Mucosa of stomach (tissue), 1 donor: ENCODE data around the gene SHISA6.
A peak's percentile ranks its signal among the peaks of the same experiment; 100 is the strongest.

Experiments used
- H3K27me3 ChIP-seq: one replicate; pipeline ENCODE4 v1.7.0; 2013; ENCODE audit warnings: mild to moderate bottlenecking, low read length; ENCODE audit not compliant: control insufficient read depth, insufficient read depth
- H3K36me3 ChIP-seq: one replicate; pipeline ENCODE4 v1.7.0; 2013; ENCODE audit warnings: low read length; ENCODE audit not compliant: control insufficient read depth, insufficient read depth
- H3K4me1 ChIP-seq: one replicate; pipeline ENCODE4 v1.7.0; 2013; ENCODE audit warnings: mild to moderate bottlenecking, low read length; ENCODE audit not compliant: control insufficient read depth, insufficient read depth
- H3K4me3 ChIP-seq: one replicate; pipeline ENCODE4 v1.7.0; 2013; ENCODE audit warnings: low read length
- H3K9ac ChIP-seq: one replicate; pipeline ENCODE4 v1.7.0; 2013; ENCODE audit warnings: mild to moderate bottlenecking, low read length, moderate library complexity
- H3K9me3 ChIP-seq: one replicate; pipeline ENCODE4 v1.7.0; 2013; ENCODE audit warnings: mild to moderate bottlenecking, low read length, moderate library complexity; ENCODE audit not compliant: control insufficient read depth
- donor health status: Pancreatic carcinoma.

Gene SHISA6

DNA sequence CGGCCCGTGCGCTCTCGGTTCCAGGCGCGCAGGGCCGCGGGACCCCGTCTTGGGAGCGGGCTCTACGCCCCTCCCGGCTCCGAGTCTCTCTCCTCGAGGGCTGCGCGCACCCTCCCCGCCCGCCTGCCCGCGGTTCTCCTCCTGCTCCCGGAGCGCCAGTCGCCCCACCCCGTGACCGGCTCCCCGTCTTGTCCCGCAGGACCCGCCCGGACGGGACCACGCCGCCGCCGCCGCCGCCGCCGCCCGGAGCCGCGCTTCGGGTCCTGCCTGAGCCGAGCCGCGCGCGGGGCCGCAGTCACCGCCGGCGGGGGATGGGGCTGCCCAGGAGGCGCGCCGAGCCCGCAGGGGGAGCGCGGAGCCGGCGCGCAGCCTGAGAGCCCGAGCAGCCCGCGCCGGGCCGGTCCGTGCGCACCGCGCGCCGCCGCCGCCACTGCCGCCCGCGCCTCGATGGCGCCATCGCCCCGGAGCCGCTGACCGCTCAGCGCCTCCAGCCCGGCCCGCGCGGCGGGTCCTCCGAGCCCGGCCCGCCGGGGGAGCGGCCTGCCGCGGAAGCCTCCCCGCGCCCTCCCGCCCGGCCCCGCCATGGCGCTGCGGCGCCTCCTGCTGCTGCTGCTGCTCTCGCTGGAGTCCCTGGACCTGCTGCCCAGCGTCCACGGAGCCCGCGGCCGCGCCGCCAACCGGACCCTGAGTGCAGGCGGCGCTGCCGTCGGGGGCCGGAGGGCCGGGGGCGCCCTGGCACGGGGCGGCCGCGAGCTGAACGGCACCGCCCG lies at the start of gene SHISA6:
SHISA6 (plus strand) TSS at position 373 of the 770 bp plus-strand sequence.
- H3K4me1 ChIP-seq: peaks cover 4% of the 10 kb centered on the region

GRCh38 chr17:11195801-11196200 lies 45.2 kb upstream of the SHISA6 start:
- no peaks in the 10 kb centered on the region for H3K4me1 ChIP-seq
- H3K36me3 ChIP-seq: no peaks in the 10 kb centered on the region
- H3K9ac ChIP-seq: no peak overlapping the region
- no peaks in the 10 kb centered on the region for H3K27me3 ChIP-seq
- no peaks in the 10 kb centered on the region for H3K9me3 ChIP-seq
- H3K4me3 ChIP-seq: no peak overlapping the region

More for the DNA sequence above, at the start of gene SHISA6:
- Histone ChIP-seq H3K36me3 (no peaks in the 10 kb centered on the region), H3K9me3 (no peaks in the 10 kb centered on the region), H3K9ac (peak within 1 kb of the TSS; percentile 28), H3K4me3 (no peak within 1 kb of the TSS), H3K27me3 (peaks cover 47% of the 10 kb centered on the region)

- no peak overlapping the region for H3K9ac ChIP-seq
- no peaks in the 10 kb centered on the region for H3K4me1 ChIP-seq
- H3K9me3 ChIP-seq: no peaks in the 10 kb centered on the region
- H3K4me3 ChIP-seq: no peak overlapping the region
- H3K36me3 ChIP-seq: no peaks in the 10 kb centered on the region
- no peaks in the 10 kb centered on the region for H3K27me3 ChIP-seq
Measured at GRCh38 chr17:11204991-11205390, 36.0 kb upstream of the SHISA6 start.

- H3K4me1 ChIP-seq: no peaks in the 10 kb centered on the region
- H3K27me3 ChIP-seq: no peaks in the 10 kb centered on the region
- H3K4me3 ChIP-seq: no peak overlapping the region
- no peak overlapping the region for H3K9ac ChIP-seq
- H3K36me3 ChIP-seq: no peaks in the 10 kb centered on the region
- no peaks in the 10 kb centered on the region for H3K9me3 ChIP-seq
Measured at GRCh38 chr17:11205659-11206058, 35.4 kb upstream of the SHISA6 start.

GRCh38 chr17:11209906-11210305 lies 31.1 kb upstream of the SHISA6 start:
- Histone ChIP-seq H3K4me3 (no peak overlapping the region), H3K27me3 (no peaks in the 10 kb centered on the region), H3K9me3 (no peaks in the 10 kb centered on the region), H3K36me3 (no peaks in the 10 kb centered on the region), H3K9ac (no peak overlapping the region), H3K4me1 (no peaks in the 10 kb centered on the region)

- Histone ChIP-seq H3K4me3 (no peak overlapping the region), H3K9ac (no peak overlapping the region), H3K27me3 (no peaks in the 10 kb centered on the region), H3K4me1 (no peaks in the 10 kb centered on the region), H3K9me3 (no peaks in the 10 kb centered on the region), H3K36me3 (no peaks in the 10 kb centered on the region)
Measured at GRCh38 chr17:11212792-11213191, 28.2 kb upstream of the SHISA6 start.

GRCh38 chr17:11216976-11217375 lies 24.0 kb upstream of the SHISA6 start:
- H3K36me3 ChIP-seq: no peaks in the 10 kb centered on the region
- H3K4me1 ChIP-seq: no peaks in the 10 kb centered on the region
- no peak overlapping the region for H3K9ac ChIP-seq
- H3K27me3 ChIP-seq: no peaks in the 10 kb centered on the region
- no peaks in the 10 kb centered on the region for H3K9me3 ChIP-seq
- H3K4me3 ChIP-seq: no peak overlapping the region

DNA sequence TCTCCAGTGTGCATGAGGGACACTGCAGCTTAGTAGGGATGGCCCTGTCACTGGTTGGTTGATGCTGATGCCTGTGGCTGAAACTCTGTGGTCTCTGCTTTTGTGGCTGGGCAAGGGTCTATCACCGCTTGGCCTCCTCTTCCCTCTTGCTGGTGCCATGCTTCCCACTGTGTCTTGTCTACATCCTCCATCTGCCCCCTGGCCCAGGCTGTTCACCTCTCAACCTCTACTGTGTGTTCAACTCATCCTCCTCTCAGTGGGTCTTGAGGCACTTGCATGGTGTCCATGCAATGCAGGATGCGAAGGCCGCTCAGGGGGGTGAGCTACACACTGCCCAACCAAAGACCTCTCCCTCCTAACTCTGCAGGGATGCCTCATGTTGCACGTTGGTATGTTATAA lies 19.8 kb upstream of the SHISA6 start:
- no peaks in the 10 kb centered on the region for H3K9me3 ChIP-seq
- H3K4me1 ChIP-seq: no peaks in the 10 kb centered on the region
- H3K36me3 ChIP-seq: no peaks in the 10 kb centered on the region
- no peaks in the 10 kb centered on the region for H3K27me3 ChIP-seq
- no peak overlapping the region for H3K4me3 ChIP-seq
- H3K9ac ChIP-seq: no peak overlapping the region

DNA sequence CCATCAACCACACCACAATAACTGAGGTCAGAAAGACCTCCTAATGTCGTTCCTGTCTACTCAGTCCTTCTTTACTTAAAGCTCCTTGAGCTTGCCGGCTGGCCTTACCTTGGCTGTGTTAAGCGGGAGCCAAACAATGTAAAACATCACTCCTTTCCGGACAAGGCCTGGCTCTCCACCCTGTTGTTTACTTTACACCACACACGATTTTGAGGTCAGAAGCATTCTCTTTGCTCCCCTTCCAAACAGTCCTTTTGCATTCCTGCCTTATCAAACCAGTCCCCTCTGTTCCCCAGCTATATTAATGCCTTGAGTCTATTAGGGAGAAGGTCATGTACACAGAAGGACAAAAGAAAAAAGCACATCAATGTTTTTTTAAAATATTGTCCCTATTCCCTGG lies 19.3 kb upstream of the SHISA6 start:
- Histone ChIP-seq H3K27me3 (no peaks in the 10 kb centered on the region), H3K4me3 (no peak overlapping the region), H3K9me3 (no peaks in the 10 kb centered on the region), H3K9ac (no peak overlapping the region), H3K36me3 (no peaks in the 10 kb centered on the region), H3K4me1 (no peaks in the 10 kb centered on the region)

GRCh38 chr17:11238705-11239104 lies 2.3 kb upstream of the SHISA6 start:
- Histone ChIP-seq H3K9ac (no peak overlapping the region), H3K9me3 (no peaks in the 10 kb centered on the region), H3K4me1 (peaks cover 4% of the 10 kb centered on the region), H3K4me3 (no peak overlapping the region), H3K27me3 (peaks cover 34% of the 10 kb centered on the region), H3K36me3 (no peaks in the 10 kb centered on the region)

- Histone ChIP-seq H3K9ac (no peak overlapping the region), H3K4me1 (peaks cover 4% of the 10 kb centered on the region), H3K9me3 (no peaks in the 10 kb centered on the region), H3K4me3 (no peak overlapping the region), H3K36me3 (no peaks in the 10 kb centered on the region), H3K27me3 (peaks cover 39% of the 10 kb centered on the region)
Measured at GRCh38 chr17:11239379-11239970, 1.5 kb upstream of the SHISA6 start.

GRCh38 chr17:11240041-11240840 lies 772 bp upstream of the SHISA6 start:
- peaks cover 4% of the 10 kb centered on the region for H3K4me1 ChIP-seq
- peak overlapping the region; percentile 28 for H3K9ac ChIP-seq
- H3K27me3 ChIP-seq: peaks cover 46% of the 10 kb centered on the region
- no peaks in the 10 kb centered on the region for H3K36me3 ChIP-seq
- no peaks in the 10 kb centered on the region for H3K9me3 ChIP-seq
- H3K4me3 ChIP-seq: no peak overlapping the region
